Nephron (organoid): Measurements from ENCODE around the gene PTPN20.

Source experiments
- H3K27ac Mint-ChIP-seq, 3 experiments: 2 replicates each; pipeline ENCODE4 v1.8.0; 2020; ENCODE audit warnings: mixed read lengths in 3 of 3, mild to moderate bottlenecking in 2 of 3, moderate library complexity in 1 of 3
- H3K27me3 Mint-ChIP-seq: 2 replicates; pipeline ENCODE4 v1.8.0; 2021; ENCODE audit warnings: low read depth, mild to moderate bottlenecking, moderate library complexity, mixed read lengths
- H3K36me3 Mint-ChIP-seq: 2 replicates; pipeline ENCODE4 v1.8.0; 2020; ENCODE audit warnings: low read depth, mixed read lengths
- H3K4me1 Mint-ChIP-seq: 2 replicates; pipeline ENCODE4 v1.8.0; 2020; ENCODE audit warnings: mixed read lengths
- H3K4me3 Mint-ChIP-seq, 3 experiments: 2 replicates each; pipeline ENCODE4 v1.8.0; 2020; ENCODE audit warnings: mild to moderate bottlenecking in 3 of 3, mixed read lengths in 3 of 3, moderate library complexity in 2 of 3
- H3K9me3 Mint-ChIP-seq: 2 replicates; pipeline ENCODE4 v1.8.0; 2020; ENCODE audit warnings: mixed read lengths
- CTCF ChIP-seq, 3 experiments: fragments of 200-600 bp; sonication (generic); IDR thresholded peaks; one replicate each; pipeline ENCODE4 v1.5.0; 2021; ENCODE audit warnings: antibody characterized with exemption in 3 of 3; ENCODE audit not compliant: unreplicated experiment in 3 of 3

PTPN20 gene

GRCh38 chr10:47009215-47009838, 98.1 kb downstream of the PTPN20 start:
- Mint-ChIP-seq H3K4me3 (no peak overlapping the region), H3K36me3 (no peaks in the 10 kb centered on the region), H3K27ac (peak overlapping the region in 1 of 3 experiments; percentile 12), H3K9me3 (no peaks in the 10 kb centered on the region), H3K27me3 (peaks cover 11% of the 10 kb centered on the region), H3K4me1 (no peaks in the 10 kb centered on the region)
- TF ChIP-seq CTCF (IDR thresholded peaks at IDR 0.05; ENCODE audit: unreplicated experiment in 3 of 3): no peak

- Mint-ChIP-seq H3K27ac (no peak overlapping the region), H3K4me3 (no peak overlapping the region), H3K36me3 (no peaks in the 10 kb centered on the region), H3K27me3 (peaks cover 11% of the 10 kb centered on the region), H3K4me1 (no peaks in the 10 kb centered on the region), H3K9me3 (no peaks in the 10 kb centered on the region)
- no peak for TF ChIP-seq CTCF (IDR thresholded peaks at IDR 0.05; ENCODE audit: unreplicated experiment in 3 of 3)
These were observed 98.8 kb downstream of the PTPN20 start for GRCh38 chr10:47010036-47010435.

GRCh38 chr10:47012214-47012613, 101.0 kb downstream of the PTPN20 start:
- H3K27ac Mint-ChIP-seq: no peak overlapping the region
- no peak for TF ChIP-seq CTCF (IDR thresholded peaks at IDR 0.05; ENCODE audit: unreplicated experiment in 3 of 3)
- H3K36me3 Mint-ChIP-seq: no peaks in the 10 kb centered on the region
- no peak overlapping the region for H3K4me3 Mint-ChIP-seq
- peaks cover 1% of the 10 kb centered on the region for H3K4me1 Mint-ChIP-seq
- H3K27me3 Mint-ChIP-seq: peaks cover 14% of the 10 kb centered on the region
- H3K9me3 Mint-ChIP-seq: no peaks in the 10 kb centered on the region

- no peak overlapping the region for H3K27ac Mint-ChIP-seq
- no peaks in the 10 kb centered on the region for H3K36me3 Mint-ChIP-seq
- no peak for TF ChIP-seq CTCF (IDR thresholded peaks at IDR 0.05; ENCODE audit: unreplicated experiment in 3 of 3)
- peaks cover 5% of the 10 kb centered on the region for H3K4me1 Mint-ChIP-seq
- no peak overlapping the region for H3K4me3 Mint-ChIP-seq
- no peaks in the 10 kb centered on the region for H3K9me3 Mint-ChIP-seq
- H3K27me3 Mint-ChIP-seq: peaks cover 14% of the 10 kb centered on the region
These were observed 102.4 kb downstream of the PTPN20 start for GRCh38 chr10:47013507-47014154.

GRCh38 chr10:47015404-47015803, 104.2 kb downstream of the PTPN20 start:
- TF ChIP-seq CTCF (IDR thresholded peaks at IDR 0.05; ENCODE audit: unreplicated experiment in 3 of 3): no peak
- H3K4me3 Mint-ChIP-seq: no peak overlapping the region
- no peak overlapping the region for H3K27ac Mint-ChIP-seq
- peaks cover 4% of the 10 kb centered on the region for H3K27me3 Mint-ChIP-seq
- H3K36me3 Mint-ChIP-seq: no peaks in the 10 kb centered on the region
- no peaks in the 10 kb centered on the region for H3K9me3 Mint-ChIP-seq
- H3K4me1 Mint-ChIP-seq: peaks cover 5% of the 10 kb centered on the region

GRCh38 chr10:47016564-47016963, 105.3 kb downstream of the PTPN20 start:
- peaks cover 4% of the 10 kb centered on the region for H3K27me3 Mint-ChIP-seq
- H3K36me3 Mint-ChIP-seq: no peaks in the 10 kb centered on the region
- no peaks in the 10 kb centered on the region for H3K9me3 Mint-ChIP-seq
- H3K4me1 Mint-ChIP-seq: peaks cover 5% of the 10 kb centered on the region
- no peak overlapping the region for H3K4me3 Mint-ChIP-seq
- no peak overlapping the region for H3K27ac Mint-ChIP-seq
- no peak for TF ChIP-seq CTCF (IDR thresholded peaks at IDR 0.05; ENCODE audit: unreplicated experiment in 3 of 3)
